Esophagus squamous epithelium (tissue), 5 donors: ENCODE results near the gene GPR158. TPM values are rescaled to one million over a fixed set of nuclear protein-coding genes. Genes with fewer than 3 reads are reported as not detected.

Source experiments
- DNase-seq: peaks from one replicate; lab custom pipeline; 2025; lab: John Stamatoyannopoulos, UW
- H3K27ac ChIP-seq, 4 donors: fragments of 200-600 bp; sonication (generic); one replicate each; pipeline ENCODE4 v1.5.1; 2016 to 2019; ENCODE audit warnings: mild to moderate bottlenecking in 1 of 4
- H3K27me3 ChIP-seq, 4 donors: fragments of 200-600 bp; sonication (generic); 1 replicate in 3 of 4; 2 replicates in 1 of 4; pipeline versions ENCODE4 v1.5.1 to v1.6.0; 2017 to 2021; ENCODE audit warnings: antibody characterized with exemption in 1 of 4
- H3K36me3 ChIP-seq, 3 donors: fragments of 200-600 bp; sonication (generic); one replicate each; pipeline ENCODE4 v1.5.1; 2016 to 2019
- H3K4me1 ChIP-seq, 3 donors: fragments of 200-600 bp; sonication (generic); one replicate each; pipeline ENCODE4 v1.5.1; 2017 to 2019
- H3K4me3 ChIP-seq, 4 donors: fragments of 200-600 bp; sonication (generic); 1 replicate in 3 of 4; 2 replicates in 1 of 4; pipeline ENCODE4 v1.5.1; 2016 to 2019; ENCODE audit warnings: mild to moderate bottlenecking in 2 of 4, moderate library complexity in 1 of 4
- H3K9me3 ChIP-seq, 3 donors: fragments of 200-600 bp; sonication (generic); one replicate each; pipeline ENCODE4 v1.5.1; 2016 to 2019
- CTCF ChIP-seq, 6 experiments: fragments of 450-650 bp in 4 of 6; fragments of 200-600 bp in 2 of 6; sonication (generic) in 2 of 6; IDR thresholded peaks; one replicate each; pipeline ENCODE4 v1.5.1; 2016 to 2019; ENCODE audit warnings: antibody characterized with exemption in 6 of 6, mild to moderate bottlenecking in 4 of 6, moderate library complexity in 4 of 6
- POLR2A ChIP-seq, 4 donors: fragments of 450-650 bp; IDR thresholded peaks; one replicate each; pipeline ENCODE4 v1.6.1; 2017; ENCODE audit warnings: antibody characterized with exemption in 4 of 4, mild to moderate bottlenecking in 4 of 4, moderate library complexity in 3 of 4
- WGBS, 2 donors: methylation state at CpG; one replicate each; pipeline ENCODE4 v1.1.5; 2018; 5-methylcytosine and 5-hydroxymethylcytosine counted together
- intact Hi-C: fragments of 100-400 bp; cut with DNase I; formaldehyde crosslinking; loops from one replicate; pipeline ENCODE4 v1.15.0; 2022
- total RNA-seq, 4 donors: library from RNA; depleted of rRNA; stranded (reverse); fragments of >200 nt; gene quantifications; one replicate each; pipeline ENCODE4 v1.1.0, GENCODE V29; 2016
- donor health status: DM: yes; HTN: yes; CAD: no.

The GPR158 gene
- total RNA-seq, 4 donors from 2014 or later = not detected

GRCh38 chr10:25178411-25178810 is 3.6 kb downstream of the GPR158 start:
- H3K9me3 ChIP-seq = no peaks in the 10 kb centered on the region
- no peak overlapping the region for H3K27ac ChIP-seq
- no peak for TF ChIP-seq CTCF (IDR thresholded peaks at IDR 0.05)
- TF ChIP-seq POLR2A (IDR thresholded peaks at IDR 0.05) = no peak
- H3K36me3 ChIP-seq = no peaks in the 10 kb centered on the region
- H3K4me1 ChIP-seq = peaks cover 9 to 26% (median 11%) of the 10 kb centered on the region in 3 donors
- H3K27me3 ChIP-seq = peaks cover 8 to 73% (median 29%) of the 10 kb centered on the region in 4 donors
- H3K4me3 ChIP-seq = no peak overlapping the region
- no peak for DNase-seq
- intact Hi-C loops = no loop called here

GRCh38 chr10:25180801-25181200 is 6.0 kb downstream of the GPR158 start:
- TF ChIP-seq POLR2A (IDR thresholded peaks at IDR 0.05) (no peak), CTCF (IDR thresholded peaks at IDR 0.05) (no peak)
- H3K36me3 ChIP-seq = no peaks in the 10 kb centered on the region
- H3K27me3 ChIP-seq = peaks cover 3 to 49% (median 18%) of the 10 kb centered on the region in 4 donors
- H3K9me3 ChIP-seq = no peaks in the 10 kb centered on the region
- H3K4me3 ChIP-seq = no peak overlapping the region
- intact Hi-C loops = no loop called here
- peaks cover 0 to 9% (median 0%) of the 10 kb centered on the region in 3 donors for H3K4me1 ChIP-seq
- DNase-seq = no peak
- H3K27ac ChIP-seq = no peak overlapping the region
- 62 to 64% methylated on average over 2 of the region's 2 CpGs for WGBS, 2 donors

- Histone ChIP-seq H3K4me1 (no peaks in the 10 kb centered on the region), H3K9me3 (no peaks in the 10 kb centered on the region), H3K4me3 (no peak overlapping the region), H3K36me3 (no peaks in the 10 kb centered on the region), H3K27ac (no peak overlapping the region), H3K27me3 (peaks cover 0 to 31% (median 2%) of the 10 kb centered on the region in 4 donors)
- no peak for DNase-seq
- TF ChIP-seq CTCF (IDR thresholded peaks at IDR 0.05) (no peak), POLR2A (IDR thresholded peaks at IDR 0.05) (no peak)
- WGBS, 2 donors = 65 to 75% methylated on average over 3 of the region's 3 CpGs
- intact Hi-C loops = no loop called here
Observed at GRCh38 chr10:25182636-25183035, 7.8 kb downstream of the GPR158 start.

GRCh38 chr10:25191162-25191895 is 16.5 kb downstream of the GPR158 start:
- TF ChIP-seq POLR2A (IDR thresholded peaks at IDR 0.05) = no peak
- TF ChIP-seq CTCF (IDR thresholded peaks at IDR 0.05) = no peak
- DNase-seq = no peak
- H3K27me3 ChIP-seq = no peaks in the 10 kb centered on the region

GRCh38 chr10:25198151-25198550 is 23.4 kb downstream of the GPR158 start:
- 15 to 17% methylated on average over 1 of the region's 1 CpG for WGBS, 2 donors

More at GRCh38 chr10:25191162-25191895, 16.5 kb downstream of the GPR158 start:
- Histone ChIP-seq H3K4me1 (no peaks in the 10 kb centered on the region), H3K36me3 (no peaks in the 10 kb centered on the region), H3K4me3 (no peak overlapping the region), H3K9me3 (no peaks in the 10 kb centered on the region), H3K27ac (no peak overlapping the region)
- 66 to 68% methylated on average over 5 of the region's 5 CpGs for WGBS, 2 donors
- intact Hi-C loops = no loop called here

More at GRCh38 chr10:25198151-25198550, 23.4 kb downstream of the GPR158 start:
- Histone ChIP-seq H3K4me1 (no peaks in the 10 kb centered on the region), H3K4me3 (no peak overlapping the region), H3K36me3 (no peaks in the 10 kb centered on the region), H3K27me3 (no peaks in the 10 kb centered on the region), H3K9me3 (no peaks in the 10 kb centered on the region), H3K27ac (no peak overlapping the region)
- intact Hi-C loops = no loop called here
- TF ChIP-seq CTCF (IDR thresholded peaks at IDR 0.05) = no peak
- no peak for TF ChIP-seq POLR2A (IDR thresholded peaks at IDR 0.05)
- DNase-seq = no peak
